GM12875 (cell line): ENCODE results near the gene ITGAX.

Experiments used
- H3K4me3 ChIP-seq: one replicate; pipeline ENCODE4 v1.5.1; 2011; ENCODE audit warnings: low read depth, low read length, control low read depth
- CTCF ChIP-seq: IDR thresholded peaks from 2 replicates; pipeline ENCODE4 v1.5.1; 2011; ENCODE audit warnings: low read depth, mild to moderate bottlenecking, control low read depth, inconsistent platforms, low read length, moderate library complexity, borderline replicate concordance; ENCODE audit not compliant: insufficient read depth

ITGAX gene

DNA sequence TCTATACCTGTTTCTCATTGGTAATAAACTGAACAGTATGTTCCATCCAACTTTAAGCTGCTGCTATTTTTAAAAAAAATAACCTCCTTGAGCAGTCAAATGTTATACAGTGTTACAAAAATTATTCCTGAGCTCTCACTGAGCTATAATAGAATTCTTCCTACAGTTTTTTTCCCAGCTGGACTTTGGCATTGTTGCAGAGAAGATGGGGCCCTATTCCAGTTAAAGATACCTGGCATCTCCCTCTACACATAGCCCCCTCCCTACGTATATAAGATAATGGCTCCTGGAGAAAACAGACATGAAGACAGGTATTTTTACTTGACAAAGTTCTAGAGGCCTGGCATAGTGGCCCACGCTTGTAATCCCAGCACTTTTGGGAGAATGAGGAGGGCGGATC, 74.8 kb downstream of the ITGAX start:
- no peak for TF ChIP-seq CTCF

GRCh38 chr16:31430380-31431052, 75.5 kb downstream of the ITGAX start:
- no peak for TF ChIP-seq CTCF
- H3K4me3 ChIP-seq, result no peak overlapping the region

More for the DNA sequence above, 74.8 kb downstream of the ITGAX start:
- no peak overlapping the region for H3K4me3 ChIP-seq
